MM.1S (cell line): Measurements from ENCODE around the gene PWWP2B.
"Not testable (repeated sequence)": the region's sequence is repeated elsewhere in the genome, so short reads cannot be mapped to it uniquely, and the experiment has no call there.

Source experiments
- DNase-seq: peaks from one replicate; pipeline ENCODE4 v3.0.0-alpha.2; 2015
- H2AFZ ChIP-seq: fragments of 300-600 bp; sonication (generic); 2 replicates; pipeline ENCODE4 v1.6.0; 2016; ENCODE audit warnings: antibody characterized with exemption, low read length
- H3F3A ChIP-seq: fragments of 300-600 bp; sonication (generic); 2 replicates; pipeline ENCODE4 v1.6.1; 2016; ENCODE audit warnings: mild to moderate bottlenecking, antibody characterized with exemption, low read length, moderate library complexity, mixed read lengths; ENCODE audit not compliant: insufficient read depth
- H3K27ac ChIP-seq: fragments of 300-600 bp; sonication (generic); 2 replicates; pipeline ENCODE4 v1.5.1; 2016; ENCODE audit warnings: mild to moderate bottlenecking, low read length
- H3K27me3 ChIP-seq: fragments of 300-600 bp; sonication (generic); replicated peaks from 2 replicates; pipeline ENCODE4 v1.6.0; 2016; ENCODE audit warnings: low read length; ENCODE audit not compliant: insufficient read depth
- H3K36me3 ChIP-seq: fragments of 300-600 bp; sonication (generic); replicated peaks from 2 replicates; pipeline ENCODE4 v1.6.1; 2016; ENCODE audit warnings: mild to moderate bottlenecking, low read length, mixed read lengths; ENCODE audit not compliant: insufficient read depth
- H3K4me1 ChIP-seq: fragments of 300-600 bp; sonication (generic); 2 replicates; pipeline ENCODE4 v1.6.1; 2016; ENCODE audit warnings: low read length, mixed read lengths
- H3K4me2 ChIP-seq: fragments of 300-600 bp; sonication (generic); 2 replicates; pipeline ENCODE4 v1.6.0; 2016; ENCODE audit warnings: low read depth, low read length
- H3K4me3 ChIP-seq: fragments of 300-600 bp; sonication (generic); 2 replicates; pipeline ENCODE4 v1.5.1; 2016; ENCODE audit warnings: low read length, mixed read lengths
- H3K79me2 ChIP-seq: fragments of 300-600 bp; sonication (generic); 2 replicates; pipeline ENCODE4 v1.6.1; 2016; ENCODE audit warnings: mixed run types, low read length, mixed read lengths
- H3K9ac ChIP-seq: fragments of 300-600 bp; sonication (generic); 2 replicates; pipeline ENCODE4 v1.6.1; 2016; ENCODE audit warnings: low read length, mixed read lengths
- H3K9me2 ChIP-seq: fragments of 300-600 bp; sonication (generic); replicated peaks from 2 replicates; pipeline ENCODE4 v1.6.1; 2016; ENCODE audit warnings: mild to moderate bottlenecking, low read length, mixed read lengths; ENCODE audit not compliant: insufficient read depth
- H3K9me3 ChIP-seq: fragments of 300-600 bp; sonication (generic); replicated peaks from 2 replicates; pipeline ENCODE4 v1.6.1; 2016; ENCODE audit warnings: mild to moderate bottlenecking, low read length, mixed read lengths; ENCODE audit not compliant: insufficient read depth
- H4K20me1 ChIP-seq: fragments of 300-600 bp; sonication (generic); 2 replicates; pipeline ENCODE4 v1.6.1; 2016; ENCODE audit warnings: mild to moderate bottlenecking, low read length, moderate library complexity, mixed read lengths; ENCODE audit not compliant: insufficient read depth
- EZH2 ChIP-seq: fragments of 300-600 bp; sonication (generic); optimal IDR thresholded peaks from 2 replicates; pipeline ENCODE3; 2017; ENCODE audit warnings: low read depth, mild to moderate bottlenecking, antibody characterized with exemption, low read length, mixed read lengths
- EZH2phosphoT487 ChIP-seq: fragments of 300-600 bp; sonication (generic); IDR thresholded peaks from 2 replicates; pipeline ENCODE4 v1.6.1; 2018; ENCODE audit warnings: antibody characterized with exemption, low read length
- TF ChIP-seq, protein P1 (sequence below): fragments of 300-600 bp; sonication (generic); IDR thresholded peaks from 2 replicates; pipeline ENCODE4 v1.5.1; 2016; ENCODE audit warnings: antibody characterized with exemption, low read length, mixed read lengths

The PWWP2B gene

DNA sequence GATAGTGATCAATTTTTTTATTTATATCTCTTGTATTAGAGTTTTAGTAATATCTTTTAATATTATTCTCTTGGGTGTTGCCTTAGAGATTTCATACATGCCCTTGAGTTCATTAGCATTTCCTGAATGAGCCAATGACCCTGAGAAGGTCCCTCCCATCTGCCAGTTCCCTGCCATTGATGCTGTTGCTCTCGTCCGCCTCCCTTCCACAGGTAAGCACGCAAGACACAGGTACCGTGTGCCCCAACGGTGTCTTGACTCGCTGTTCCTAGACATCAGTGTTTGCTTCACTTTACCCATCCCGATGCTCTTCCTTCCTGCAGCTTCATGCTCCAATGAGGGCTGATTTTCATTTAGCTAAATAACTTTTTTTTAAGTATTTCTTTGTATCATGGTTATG lies 19.7 kb upstream of the PWWP2B start:
- no peak overlapping the region for H3K4me2 ChIP-seq

GRCh38 chr10:132379026-132379425 lies 18.0 kb upstream of the PWWP2B start:
- not testable (repeated sequence) for DNase-seq

More for the DNA sequence above, 19.7 kb upstream of the PWWP2B start:
- Histone ChIP-seq H4K20me1 (no peaks in the 10 kb centered on the region), H3K9me2 (no peaks in the 10 kb centered on the region), H3K9ac (no peak overlapping the region), H3F3A (no peaks in the 10 kb centered on the region), H3K9me3 (no peaks in the 10 kb centered on the region), H2AFZ (no peak overlapping the region), H3K79me2 (no peaks in the 10 kb centered on the region), H3K36me3 (no peaks in the 10 kb centered on the region), H3K4me1 (no peaks in the 10 kb centered on the region), H3K4me3 (no peak overlapping the region), H3K27me3 (peaks cover 94% of the 10 kb centered on the region), H3K27ac (no peak overlapping the region)
- TF ChIP-seq, protein P1, sequence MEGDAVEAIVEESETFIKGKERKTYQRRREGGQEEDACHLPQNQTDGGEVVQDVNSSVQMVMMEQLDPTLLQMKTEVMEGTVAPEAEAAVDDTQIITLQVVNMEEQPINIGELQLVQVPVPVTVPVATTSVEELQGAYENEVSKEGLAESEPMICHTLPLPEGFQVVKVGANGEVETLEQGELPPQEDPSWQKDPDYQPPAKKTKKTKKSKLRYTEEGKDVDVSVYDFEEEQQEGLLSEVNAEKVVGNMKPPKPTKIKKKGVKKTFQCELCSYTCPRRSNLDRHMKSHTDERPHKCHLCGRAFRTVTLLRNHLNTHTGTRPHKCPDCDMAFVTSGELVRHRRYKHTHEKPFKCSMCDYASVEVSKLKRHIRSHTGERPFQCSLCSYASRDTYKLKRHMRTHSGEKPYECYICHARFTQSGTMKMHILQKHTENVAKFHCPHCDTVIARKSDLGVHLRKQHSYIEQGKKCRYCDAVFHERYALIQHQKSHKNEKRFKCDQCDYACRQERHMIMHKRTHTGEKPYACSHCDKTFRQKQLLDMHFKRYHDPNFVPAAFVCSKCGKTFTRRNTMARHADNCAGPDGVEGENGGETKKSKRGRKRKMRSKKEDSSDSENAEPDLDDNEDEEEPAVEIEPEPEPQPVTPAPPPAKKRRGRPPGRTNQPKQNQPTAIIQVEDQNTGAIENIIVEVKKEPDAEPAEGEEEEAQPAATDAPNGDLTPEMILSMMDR: no peak
- TF ChIP-seq EZH2phosphoT487: no peak
- TF ChIP-seq EZH2: no peak
- no peak for DNase-seq

DNA sequence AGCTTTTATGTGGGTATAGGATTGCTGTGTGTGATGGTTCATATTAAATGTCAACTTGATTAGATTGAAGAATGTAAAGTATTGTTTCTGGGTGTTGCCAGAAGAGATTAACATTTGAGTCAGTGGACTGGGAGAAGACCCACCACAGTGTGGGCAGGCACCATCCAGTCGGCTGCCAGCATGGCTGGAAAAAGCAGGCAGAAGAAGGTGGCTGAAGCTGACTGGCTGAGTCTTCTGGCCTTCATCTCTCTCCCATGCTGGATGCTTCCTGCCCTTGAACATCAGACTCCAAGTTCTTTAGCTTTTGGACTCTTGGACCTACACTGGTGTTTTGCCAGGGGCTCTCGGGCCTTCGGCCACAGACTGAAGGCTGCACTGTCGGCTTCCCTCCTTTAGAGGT lies 16.0 kb upstream of the PWWP2B start:
- H3K4me1 ChIP-seq, H4K20me1 ChIP-seq, H3K4me3 ChIP-seq, H3F3A ChIP-seq, H3K36me3 ChIP-seq, H3K9me3 ChIP-seq, DNase-seq, H3K27ac ChIP-seq, H3K4me2 ChIP-seq, H3K79me2 ChIP-seq, H2AFZ ChIP-seq, H3K9me2 ChIP-seq, H3K9ac ChIP-seq: not testable (repeated sequence)
- peaks cover 86% of the 10 kb centered on the region for H3K27me3 ChIP-seq

More at GRCh38 chr10:132379026-132379425, 18.0 kb upstream of the PWWP2B start:
- H3K4me1 ChIP-seq, H3F3A ChIP-seq, H3K79me2 ChIP-seq, H4K20me1 ChIP-seq, H3K4me3 ChIP-seq, H3K4me2 ChIP-seq, H2AFZ ChIP-seq, H3K9me3 ChIP-seq, H3K9ac ChIP-seq, H3K36me3 ChIP-seq, H3K9me2 ChIP-seq, H3K27ac ChIP-seq: not testable (repeated sequence)
- peaks cover 94% of the 10 kb centered on the region for H3K27me3 ChIP-seq

GRCh38 chr10:132381741-132382140 lies 15.3 kb upstream of the PWWP2B start:
- Histone ChIP-seq H3K9me2 (no peaks in the 10 kb centered on the region), H3K4me2 (no peak overlapping the region), H3K79me2 (no peaks in the 10 kb centered on the region), H3K27ac (no peak overlapping the region), H3F3A (no peaks in the 10 kb centered on the region), H3K9ac (no peak overlapping the region), H3K4me1 (no peaks in the 10 kb centered on the region), H3K36me3 (no peaks in the 10 kb centered on the region), H3K4me3 (no peak overlapping the region), H4K20me1 (no peaks in the 10 kb centered on the region), H3K27me3 (peaks cover 79% of the 10 kb centered on the region), H2AFZ (no peak overlapping the region), H3K9me3 (no peaks in the 10 kb centered on the region)
- DNase-seq: no peak
- TF ChIP-seq EZH2: no peak
- no peak for TF ChIP-seq EZH2phosphoT487

DNA sequence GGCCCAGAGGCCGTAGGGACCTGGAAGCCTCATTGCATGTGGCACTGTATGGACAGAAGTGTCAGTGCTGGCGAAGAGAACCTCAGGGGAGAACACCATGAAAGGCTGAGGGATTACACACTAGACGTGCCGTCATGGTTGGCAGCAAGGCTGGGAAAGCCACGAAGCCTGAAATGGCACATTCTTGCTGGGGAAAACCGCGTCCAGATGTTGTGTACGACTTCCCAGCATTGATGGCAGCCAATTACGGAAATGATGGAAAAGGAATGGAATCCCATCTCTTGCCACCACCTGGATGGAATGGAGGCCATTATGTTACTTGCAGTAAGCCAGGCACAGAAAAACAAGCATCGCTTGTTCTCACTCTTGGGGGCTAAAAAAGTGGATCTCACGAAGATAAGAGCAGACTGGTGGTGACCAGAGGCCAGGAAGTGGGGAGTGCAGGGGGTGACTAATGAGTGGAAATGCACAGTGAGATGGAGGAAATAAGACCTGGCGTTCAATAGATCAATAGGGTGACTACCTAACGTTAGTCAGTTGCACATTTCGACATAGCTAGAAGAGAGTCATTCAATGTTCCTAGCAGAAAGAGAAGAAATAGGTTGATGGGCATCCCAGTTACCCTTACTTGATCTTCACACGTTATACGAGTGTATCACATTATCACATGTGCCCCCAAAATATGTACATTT lies 14.6 kb upstream of the PWWP2B start:
- Histone ChIP-seq H4K20me1 (no peaks in the 10 kb centered on the region), H3K79me2 (no peaks in the 10 kb centered on the region), H3K4me1 (no peaks in the 10 kb centered on the region), H2AFZ (no peak overlapping the region), H3K27me3 (peaks cover 72% of the 10 kb centered on the region), H3K4me2 (no peak overlapping the region), H3K9ac (no peak overlapping the region), H3K36me3 (no peaks in the 10 kb centered on the region), H3K9me3 (no peaks in the 10 kb centered on the region), H3F3A (no peaks in the 10 kb centered on the region), H3K27ac (no peak overlapping the region), H3K9me2 (no peaks in the 10 kb centered on the region), H3K4me3 (no peak overlapping the region)
- DNase-seq: no peak
- TF ChIP-seq, protein P1: no peak
- no peak for TF ChIP-seq EZH2phosphoT487
- no peak for TF ChIP-seq EZH2
